ENCODE results near the gene MAP3K1.
"Not testable (repeated sequence)": the region's sequence is repeated elsewhere in the genome, so short reads cannot be mapped to it uniquely, and the experiment has no call there.

The MAP3K1 gene

DNA sequence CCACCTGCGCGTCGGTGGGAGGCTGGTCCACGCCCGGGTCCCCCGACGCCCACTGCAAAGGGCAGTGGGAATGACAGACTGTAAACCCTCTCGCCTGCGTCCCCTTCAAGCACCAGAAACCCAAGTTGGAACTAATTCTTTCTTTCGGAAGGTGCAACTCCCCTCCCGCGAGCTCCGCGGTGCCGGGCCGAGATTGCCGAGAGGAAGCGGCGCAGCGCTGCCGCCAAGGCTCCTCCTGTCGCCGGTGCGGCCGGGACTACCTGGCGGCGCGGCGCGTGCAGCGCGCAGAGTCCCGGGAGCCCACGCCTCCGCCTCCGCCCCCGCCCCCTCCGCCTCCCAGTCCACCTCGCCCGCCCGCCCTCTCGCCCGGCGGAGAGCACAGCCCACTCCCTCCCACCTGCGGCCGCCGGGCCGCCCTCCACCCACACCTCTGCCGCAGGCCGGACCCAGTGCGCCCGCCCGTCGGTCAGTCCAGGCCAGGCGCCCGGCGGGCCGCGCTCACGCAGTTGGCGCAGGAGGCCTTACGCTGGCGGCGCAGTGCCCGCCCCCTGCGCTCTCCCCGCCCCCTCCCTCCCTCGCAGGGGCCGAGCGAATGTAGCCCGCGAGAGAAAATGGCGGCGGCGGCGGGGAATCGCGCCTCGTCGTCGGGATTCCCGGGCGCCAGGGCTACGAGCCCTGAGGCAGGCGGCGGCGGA lies at the start of gene MAP3K1:
Gene MAP3K1 (plus strand): TSS at position 587 of the 695 bp plus-strand sequence. CDS start 25 bp downstream, at position 612.
- peak within 1 kb of the TSS; percentile 72 for H3K4me3 ChIP-seq (ENCODE audit: low read length)
- no peak for TF ChIP-seq ZNF274 (IDR thresholded peaks at IDR 0.05; ENCODE audit: low read depth, low read length)

DNA sequence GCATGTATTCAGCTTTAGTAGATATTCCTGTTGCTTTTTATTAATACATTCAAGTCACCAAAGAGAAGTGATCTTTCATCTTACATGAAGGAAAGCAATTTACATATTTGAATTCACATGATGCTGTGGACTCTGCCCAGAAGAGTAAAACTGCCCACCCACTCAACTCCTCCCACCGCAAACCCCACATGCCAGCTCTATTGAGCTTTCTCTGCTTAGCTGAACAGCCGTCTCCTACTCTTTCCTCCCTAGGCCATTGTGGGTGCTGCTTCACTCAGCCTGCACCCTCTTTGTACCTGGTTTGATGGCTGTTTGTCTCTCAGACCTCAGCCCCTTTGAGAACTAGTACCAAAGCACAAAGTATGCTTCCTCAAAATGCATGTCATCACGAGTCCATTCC lies 48.4 kb upstream of the MAP3K1 start:
- H3K4me3 ChIP-seq (ENCODE audit: low read length), result no peak overlapping the region
- no peak for TF ChIP-seq ZNF274 (IDR thresholded peaks at IDR 0.05; ENCODE audit: low read depth, low read length)

DNA sequence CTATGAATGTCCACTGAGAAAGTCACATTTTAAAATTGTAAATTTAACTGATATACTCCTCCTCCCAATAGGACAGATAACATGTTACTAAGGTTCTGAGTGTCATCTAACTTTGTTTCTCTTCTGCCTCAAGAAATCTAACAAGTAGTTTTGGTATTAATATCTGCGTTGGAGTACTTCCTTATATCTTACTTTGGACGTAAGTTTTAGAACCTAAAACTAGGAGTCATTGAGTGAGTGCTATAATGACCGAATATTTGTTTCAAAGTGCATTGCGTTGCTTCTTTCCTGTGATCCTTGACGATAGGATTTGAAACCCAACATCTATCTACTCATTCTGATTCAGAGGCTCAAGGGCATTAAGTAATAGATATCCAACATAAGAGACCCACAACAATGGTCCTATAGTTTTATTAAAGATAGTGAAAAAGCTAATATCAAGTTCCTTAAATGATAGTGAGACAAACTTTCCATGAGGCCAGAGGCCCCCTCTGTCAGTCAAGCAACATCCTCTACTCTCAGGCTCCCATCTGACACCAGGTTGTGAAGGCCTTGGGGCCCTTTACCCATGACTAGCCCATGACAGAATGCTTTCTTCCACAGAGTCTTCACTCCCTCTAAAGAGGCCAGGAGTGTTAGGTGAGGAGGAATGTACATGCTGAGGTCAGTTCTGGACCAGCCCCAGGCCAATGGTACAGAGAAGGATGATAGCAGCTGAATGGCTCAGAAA lies 45.3 kb upstream of the MAP3K1 start:
- H3K4me3 ChIP-seq (ENCODE audit: low read length), result no peak overlapping the region
- no peak for TF ChIP-seq ZNF274 (IDR thresholded peaks at IDR 0.05; ENCODE audit: low read depth, low read length)

DNA sequence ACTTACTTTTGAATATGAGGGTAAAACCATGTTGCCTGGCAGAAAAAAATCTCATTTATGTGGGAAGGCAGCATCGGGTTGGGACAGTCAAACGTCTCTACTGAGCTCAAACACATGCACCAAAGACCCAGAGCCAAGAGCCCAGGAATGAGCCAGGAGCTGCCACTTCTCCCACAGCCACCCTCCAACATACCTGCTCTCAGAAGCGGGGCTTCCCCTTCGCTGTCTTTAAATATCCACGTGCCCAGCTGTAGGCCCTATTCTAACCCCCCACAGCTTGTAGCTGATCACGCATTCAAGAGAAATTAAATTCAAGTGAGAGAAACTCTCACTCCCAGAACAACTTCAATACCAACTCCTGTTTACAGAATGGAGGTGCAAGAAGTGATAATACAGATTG lies 42.6 kb upstream of the MAP3K1 start:
- TF ChIP-seq ZNF274 (IDR thresholded peaks at IDR 0.05; ENCODE audit: low read depth, low read length), result no peak
- H3K4me3 ChIP-seq (ENCODE audit: low read length), result no peak overlapping the region

DNA sequence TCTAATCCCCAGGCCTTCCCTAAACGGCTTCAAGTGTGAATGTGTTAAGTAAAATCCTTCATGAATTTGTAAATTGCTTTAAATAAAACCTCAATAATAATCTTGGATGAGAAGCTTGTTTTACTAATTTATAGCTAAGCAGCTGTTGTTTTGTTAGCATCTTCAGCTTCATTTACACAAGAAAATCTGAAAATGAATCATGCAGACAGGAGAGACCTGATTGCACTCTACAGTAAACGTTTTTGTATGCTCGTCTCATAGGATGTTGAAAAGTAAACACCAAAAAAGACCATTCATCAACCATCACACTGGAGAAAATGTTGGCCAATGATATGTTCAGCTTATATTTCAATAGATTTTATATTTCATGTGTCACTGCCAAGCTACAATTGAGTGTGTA lies 40.4 kb upstream of the MAP3K1 start:
- no peak overlapping the region for H3K4me3 ChIP-seq (ENCODE audit: low read length)
- TF ChIP-seq ZNF274 (IDR thresholded peaks at IDR 0.05; ENCODE audit: low read depth, low read length), result no peak

DNA sequence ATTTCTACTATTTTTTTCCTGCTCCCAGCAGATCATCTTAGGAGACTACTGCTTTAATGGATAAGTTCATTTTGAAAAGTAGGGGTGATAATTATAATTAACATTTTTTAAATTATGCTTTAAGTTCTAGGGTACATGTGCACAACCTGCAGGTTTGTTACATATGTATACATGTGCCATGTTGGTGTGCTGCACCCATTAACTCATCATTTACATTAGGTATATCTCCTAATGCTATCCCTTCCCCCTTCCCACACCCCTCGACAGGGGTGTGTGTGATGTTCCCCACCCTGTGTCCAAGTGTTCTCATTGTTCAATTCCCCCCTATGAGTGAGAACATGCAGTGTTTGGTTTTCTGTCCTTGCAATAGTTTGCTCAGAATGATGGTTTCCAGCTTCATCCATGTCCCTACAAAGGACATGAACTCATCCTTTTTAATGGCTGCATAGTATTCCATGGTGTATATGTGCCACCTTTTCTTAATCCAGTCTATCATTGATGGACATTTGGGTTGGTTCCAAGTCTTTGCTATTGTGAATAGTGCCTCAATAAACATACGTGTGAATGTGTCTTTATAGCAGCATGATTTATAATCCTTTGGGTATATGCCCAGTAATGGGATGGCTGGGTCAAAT lies 39.0 kb upstream of the MAP3K1 start:
- not testable (repeated sequence) for H3K4me3 ChIP-seq (ENCODE audit: low read length)

DNA sequence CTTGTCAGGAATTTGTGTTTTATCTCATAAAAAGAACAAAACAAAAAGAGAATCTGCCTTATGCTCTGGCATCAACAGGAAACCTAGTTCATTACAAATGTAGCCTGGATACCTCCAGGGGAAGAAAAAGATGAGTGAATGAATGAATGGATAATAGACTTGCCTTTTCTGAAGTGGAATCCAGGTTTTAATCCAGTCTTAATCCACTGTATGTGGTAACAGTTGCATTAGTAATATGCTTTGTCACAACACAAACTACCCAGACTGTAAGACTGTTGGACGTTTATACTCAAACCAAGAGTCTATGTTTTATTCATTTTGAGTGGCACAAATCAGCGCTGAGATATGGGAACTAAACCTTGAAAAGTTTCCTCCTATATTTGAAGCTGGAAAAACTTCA lies 32.1 kb upstream of the MAP3K1 start:
- H3K4me3 ChIP-seq (ENCODE audit: low read length), result no peak overlapping the region
- no peak for TF ChIP-seq ZNF274 (IDR thresholded peaks at IDR 0.05; ENCODE audit: low read depth, low read length)

DNA sequence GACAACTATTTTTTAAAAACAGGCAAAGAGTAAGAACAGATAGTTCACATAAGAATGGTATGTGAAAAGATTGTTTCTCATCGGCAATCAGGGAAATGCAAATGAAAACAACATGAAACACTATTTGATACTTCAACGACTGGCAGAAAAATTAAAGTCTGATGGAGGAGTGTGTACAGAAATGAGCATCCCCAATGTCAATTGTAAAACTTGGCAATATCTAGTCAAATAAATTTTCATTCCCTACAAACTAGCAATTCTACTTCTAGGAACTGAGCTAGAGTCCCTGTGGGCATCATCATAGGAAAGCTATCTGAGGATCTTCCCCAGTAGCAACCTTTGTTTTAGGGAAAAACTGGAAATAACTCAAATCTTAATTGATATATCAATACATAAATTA lies 29.0 kb upstream of the MAP3K1 start:
- H3K4me3 ChIP-seq (ENCODE audit: low read length), result no peak overlapping the region
- TF ChIP-seq ZNF274 (IDR thresholded peaks at IDR 0.05; ENCODE audit: low read depth, low read length), result no peak

DNA sequence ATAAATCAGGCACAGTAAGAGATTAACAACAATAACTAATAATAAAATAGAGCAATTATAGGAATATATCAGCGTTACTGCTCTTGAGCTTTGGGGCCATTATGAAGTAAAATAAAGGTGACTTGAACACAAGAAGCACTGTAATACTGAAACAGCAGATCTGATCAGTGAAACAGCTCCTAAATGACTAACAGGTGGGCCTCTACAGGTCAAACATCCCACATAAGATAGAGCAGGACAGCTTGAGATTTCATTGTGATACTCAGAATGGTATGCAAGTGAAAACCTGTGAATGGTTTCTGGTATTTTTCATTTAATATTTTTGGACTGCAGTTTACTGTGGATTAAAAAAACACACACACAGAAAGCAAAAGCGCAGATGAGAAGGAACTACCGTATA lies 24.0 kb upstream of the MAP3K1 start:
- TF ChIP-seq ZNF274 (IDR thresholded peaks at IDR 0.05; ENCODE audit: low read depth, low read length), result no peak
- H3K4me3 ChIP-seq (ENCODE audit: low read length), result no peak overlapping the region

DNA sequence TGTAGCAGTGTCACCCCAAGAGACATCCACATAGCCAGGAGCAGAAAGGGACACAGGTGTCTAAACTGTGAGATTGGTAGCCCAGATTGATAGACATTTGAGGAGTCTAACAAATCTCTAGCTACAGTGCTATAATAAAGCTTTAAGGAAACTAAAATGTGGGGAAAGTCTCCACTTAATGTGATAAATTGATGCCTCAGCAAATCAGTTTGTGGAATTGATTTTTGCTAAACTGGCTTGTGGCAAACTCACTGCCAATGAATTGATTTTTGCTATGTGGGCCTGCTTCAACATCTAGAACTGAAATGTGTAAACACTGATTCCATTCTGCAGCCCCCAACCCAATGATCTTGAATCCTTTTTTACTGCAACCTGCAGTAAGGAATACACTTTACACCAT lies 16.8 kb upstream of the MAP3K1 start:
- no peak overlapping the region for H3K4me3 ChIP-seq (ENCODE audit: low read length)
- no peak for TF ChIP-seq ZNF274 (IDR thresholded peaks at IDR 0.05; ENCODE audit: low read depth, low read length)

DNA sequence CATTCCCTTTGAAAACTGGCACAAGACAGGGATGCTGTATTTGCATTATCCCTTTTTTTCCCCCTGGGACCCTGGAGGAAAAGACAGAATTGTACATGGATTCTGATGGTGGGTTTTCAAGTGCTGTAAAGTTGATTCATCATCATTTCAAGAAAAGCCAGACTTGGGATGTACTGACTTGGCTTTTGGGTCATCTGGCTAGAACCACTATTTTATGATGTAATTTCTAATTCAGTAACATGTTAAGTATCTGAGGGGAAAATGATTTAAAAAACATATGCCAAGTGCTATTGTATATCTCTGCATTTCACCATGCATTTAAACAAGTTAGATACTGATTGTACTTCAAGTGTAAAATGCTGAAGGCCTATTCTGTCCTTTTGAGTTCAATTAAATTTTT lies 15.2 kb upstream of the MAP3K1 start:
- no peak for TF ChIP-seq ZNF274 (IDR thresholded peaks at IDR 0.05; ENCODE audit: low read depth, low read length)
- no peak overlapping the region for H3K4me3 ChIP-seq (ENCODE audit: low read length)

DNA sequence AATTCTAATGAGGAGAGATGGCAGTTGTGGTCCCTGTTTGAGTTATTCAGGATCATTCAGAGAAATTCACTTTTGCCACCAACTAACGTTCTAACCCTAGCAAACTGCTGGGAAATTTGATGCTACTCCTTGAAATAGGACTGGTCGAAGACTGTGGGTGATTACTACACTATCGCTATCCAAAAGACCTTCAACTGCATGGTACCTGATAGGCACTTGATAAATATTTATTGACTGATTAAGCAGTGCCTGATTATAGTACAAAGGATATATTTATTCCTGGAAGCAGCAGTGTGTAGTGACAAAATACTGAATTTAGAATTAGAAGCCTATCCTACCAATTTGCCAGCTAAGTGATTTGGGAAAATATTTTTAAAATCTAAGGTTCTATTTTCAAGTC lies 14.1 kb upstream of the MAP3K1 start:
- no peak for TF ChIP-seq ZNF274 (IDR thresholded peaks at IDR 0.05; ENCODE audit: low read depth, low read length)
- H3K4me3 ChIP-seq (ENCODE audit: low read length), result no peak overlapping the region

DNA sequence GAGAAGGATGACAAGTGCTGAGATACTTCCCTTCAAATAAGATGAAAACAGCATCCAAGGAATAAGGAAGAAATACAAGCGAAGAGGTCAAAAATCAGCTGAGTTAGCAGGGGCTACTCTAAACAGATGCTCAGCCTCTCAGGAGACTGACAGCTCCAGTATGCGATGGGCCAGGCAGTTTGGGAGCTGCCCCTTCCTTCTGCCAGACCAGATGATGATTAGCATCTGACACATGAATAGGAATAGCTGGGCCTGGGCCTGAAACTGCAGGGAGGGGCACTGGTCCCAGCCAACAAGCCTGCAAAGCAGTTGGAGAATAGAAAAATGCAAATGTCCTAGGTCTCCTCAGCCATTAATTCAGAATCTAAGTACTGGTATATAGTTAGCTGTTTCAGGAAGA lies 13.1 kb upstream of the MAP3K1 start:
- no peak overlapping the region for H3K4me3 ChIP-seq (ENCODE audit: low read length)
- TF ChIP-seq ZNF274 (IDR thresholded peaks at IDR 0.05; ENCODE audit: low read depth, low read length), result no peak

DNA sequence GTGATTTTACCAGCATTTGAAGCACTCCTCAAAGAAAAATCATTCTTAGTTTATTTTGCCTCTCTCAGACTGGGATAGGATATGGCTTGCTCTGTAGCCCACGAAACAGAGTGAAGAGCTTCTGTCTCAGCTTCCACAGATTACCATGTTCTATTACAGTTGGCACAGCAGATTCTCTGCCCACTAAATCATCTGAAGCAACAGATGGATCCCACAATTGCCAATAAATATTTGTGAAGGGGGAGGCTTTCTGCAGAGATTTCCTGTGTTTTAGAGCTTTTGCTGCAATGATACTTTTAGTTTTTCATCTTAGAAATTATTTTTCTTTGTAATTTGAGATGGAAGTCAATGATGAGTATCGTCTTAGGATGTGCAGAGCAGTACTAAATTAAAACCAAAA lies 12.3 kb upstream of the MAP3K1 start:
- no peak for TF ChIP-seq ZNF274 (IDR thresholded peaks at IDR 0.05; ENCODE audit: low read depth, low read length)
- H3K4me3 ChIP-seq (ENCODE audit: low read length), result no peak overlapping the region

DNA sequence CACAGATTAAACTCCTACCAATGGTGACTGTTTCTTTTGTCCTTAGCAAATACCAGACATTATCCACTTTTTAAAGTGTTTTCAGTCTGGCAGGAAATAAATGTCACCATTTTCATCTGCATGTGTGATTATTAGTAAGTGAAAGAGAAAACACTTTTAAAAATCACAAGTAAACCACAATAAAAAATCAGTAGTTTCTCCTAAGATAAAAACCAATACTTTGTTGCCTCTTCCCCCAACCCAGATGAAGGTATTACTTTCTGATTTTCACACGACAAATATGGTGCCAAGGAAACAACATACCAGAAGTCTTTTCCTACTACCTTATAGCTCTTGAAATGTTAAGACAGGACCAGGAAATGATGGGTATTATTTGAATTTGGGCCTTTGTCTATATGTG lies 11.5 kb upstream of the MAP3K1 start:
- no peak overlapping the region for H3K4me3 ChIP-seq (ENCODE audit: low read length)
- no peak for TF ChIP-seq ZNF274 (IDR thresholded peaks at IDR 0.05; ENCODE audit: low read depth, low read length)

Measured in GM08714 (cell line).